Hepatocyte (in vitro differentiated cells): ENCODE measurements around the gene SPRED2. TPM values are rescaled to one million over a fixed set of nuclear protein-coding genes. Genes with fewer than 3 reads are reported as not detected.

Experiments used
- DNase-seq: peaks from one replicate; pipeline ENCODE4 v3.0.0-alpha.2; 2016; ENCODE audit warnings: low spot score
- H2AFZ ChIP-seq: fragments of 200-600 bp; sonication (generic); 2 replicates; pipeline ENCODE4 v1.6.0; 2016; ENCODE audit warnings: antibody characterized with exemption, mild to moderate bottlenecking
- H3K27ac ChIP-seq: fragments of 200-600 bp; sonication (generic); 2 replicates; pipeline ENCODE4 v1.5.1; 2016; ENCODE audit warnings: mild to moderate bottlenecking
- H3K27me3 ChIP-seq: fragments of 200-600 bp; sonication (generic); 2 replicates; pipeline ENCODE4 v1.6.1; 2016
- H3K36me3 ChIP-seq: fragments of 200-600 bp; sonication (generic); replicated peaks from 2 replicates; pipeline ENCODE4 v1.5.1; 2016; ENCODE audit warnings: low read depth; ENCODE audit not compliant: insufficient read depth
- H3K4me1 ChIP-seq: fragments of 200-600 bp; sonication (generic); 2 replicates; pipeline ENCODE4 v1.5.1; 2016; ENCODE audit warnings: mild to moderate bottlenecking, moderate library complexity; ENCODE audit not compliant: insufficient read depth
- H3K4me2 ChIP-seq: fragments of 200-600 bp; sonication (generic); 2 replicates; pipeline ENCODE4 v1.6.0; 2016
- H3K4me3 ChIP-seq: fragments of 200-600 bp; sonication (generic); 2 replicates; pipeline ENCODE4 v1.5.1; 2016; ENCODE audit warnings: mild to moderate bottlenecking
- H3K79me2 ChIP-seq: fragments of 200-600 bp; sonication (generic); 2 replicates; pipeline ENCODE4 v1.6.0; 2017; ENCODE audit warnings: mild to moderate bottlenecking
- H3K9me2 ChIP-seq: fragments of 200-600 bp; sonication (generic); replicated peaks from 2 replicates; pipeline ENCODE4 v1.6.0; 2017; ENCODE audit warnings: mild to moderate bottlenecking; ENCODE audit not compliant: insufficient read depth
- H3K9me3 ChIP-seq: fragments of 200-600 bp; sonication (generic); 2 replicates; pipeline ENCODE4 v1.5.1; 2016; ENCODE audit warnings: low read depth, mild to moderate bottlenecking
- H4K20me1 ChIP-seq: fragments of 200-600 bp; sonication (generic); 2 replicates; pipeline ENCODE4 v1.6.0; 2016; ENCODE audit warnings: mild to moderate bottlenecking; ENCODE audit not compliant: insufficient read depth, poor library complexity, severe bottlenecking
- CTCF ChIP-seq: fragments of 200-600 bp; sonication (generic); IDR thresholded peaks from 2 replicates; pipeline ENCODE4 v1.5.1; 2016; ENCODE audit warnings: antibody characterized with exemption, mild to moderate bottlenecking; ENCODE audit not compliant: poor library complexity
- EZH2 ChIP-seq: fragments of 200-600 bp; sonication (generic); IDR thresholded peaks from 2 replicates; pipeline ENCODE4 v1.6.1; 2016; ENCODE audit warnings: antibody characterized with exemption, mild to moderate bottlenecking, borderline replicate concordance
- EZH2phosphoT487 ChIP-seq: fragments of 200-600 bp; sonication (generic); IDR thresholded peaks from one replicate; pipeline ENCODE4 v1.6.1; 2018; ENCODE audit warnings: antibody characterized with exemption, mild to moderate bottlenecking, low read depth, moderate library complexity; ENCODE audit not compliant: unreplicated experiment, severe bottlenecking
- WGBS: methylation state at CpG from one replicate; pipeline ENCODE4 v1.1.6; 2016; ENCODE audit warnings: low lambda C conversion rate; ENCODE audit errors: missing lambda C conversion rate; 5-methylcytosine and 5-hydroxymethylcytosine counted together
- polyA plus RNA-seq: library from polyadenylated mRNA; unstranded; fragments of >200 nt; fragmentation: Nextera tagmentation; extraction: Ambion mirVana; gene quantifications from 2 replicates; pipeline ENCODE4 v1.2.1, GENCODE V29; 2016
- total RNA-seq: library from RNA; depleted of rRNA; stranded (reverse); fragments of >200 nt; gene quantifications from 2 replicates; pipeline ENCODE4 v1.2.3, GENCODE V29; 2014

Gene SPRED2
- total and polyA plus RNA-seq, 2 experiments from 2014 or later = 12.7 to 14.1 TPM

DNA sequence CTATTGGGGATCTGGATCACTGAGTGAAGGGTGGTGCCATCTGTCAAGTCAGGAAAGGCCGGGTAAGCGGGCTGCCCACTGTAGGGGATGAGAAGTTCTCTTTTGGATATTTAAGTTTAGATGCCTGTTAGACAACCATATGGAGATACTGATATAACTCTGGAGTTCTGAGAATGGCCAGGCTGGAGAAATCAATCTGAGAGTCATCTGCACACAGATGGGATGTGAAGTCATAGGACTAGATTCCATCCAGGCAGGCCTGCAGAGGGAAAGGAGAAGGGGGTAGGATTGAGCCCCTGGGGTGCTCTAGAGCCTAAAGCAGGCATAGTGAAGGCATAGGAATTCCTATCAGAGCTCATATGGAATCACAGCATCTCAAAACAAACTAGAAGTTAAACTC, 30.1 kb downstream of the SPRED2 start:
- peaks cover 16% of the 10 kb centered on the region for H4K20me1 ChIP-seq

DNA sequence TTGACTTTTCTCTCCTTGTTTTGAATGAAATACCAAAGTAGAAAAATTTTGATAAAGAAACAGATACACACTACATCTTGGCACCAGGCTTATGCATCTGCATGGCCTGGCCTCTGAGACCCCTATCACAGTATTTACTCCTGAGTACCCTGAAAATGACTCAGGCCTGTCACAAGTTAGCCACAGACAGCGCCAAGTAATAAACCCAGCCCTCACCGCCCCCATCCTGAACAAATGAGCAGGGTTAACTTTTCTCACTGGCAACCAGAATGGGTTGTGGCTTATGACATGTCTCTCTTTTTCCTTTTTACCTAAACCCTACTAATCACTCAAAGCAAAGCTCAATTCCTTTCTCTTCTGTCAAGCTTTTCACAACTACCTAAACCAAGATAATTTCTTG, 35.3 kb downstream of the SPRED2 start:
- H3K27ac ChIP-seq = peak overlapping the region; percentile 49
- H3K9me2 ChIP-seq = no peaks in the 10 kb centered on the region
- H3K4me3 ChIP-seq = no peak overlapping the region
- no peaks in the 10 kb centered on the region for H3K36me3 ChIP-seq
- no peak overlapping the region for H2AFZ ChIP-seq
- H4K20me1 ChIP-seq = no peaks in the 10 kb centered on the region
- 69% methylated on average over 2 of the region's 2 CpGs for WGBS
- no peaks in the 10 kb centered on the region for H3K27me3 ChIP-seq
- no peak for DNase-seq
- no peak for TF ChIP-seq EZH2
- TF ChIP-seq EZH2phosphoT487 = no peak
- TF ChIP-seq CTCF = no peak
- peaks cover 5% of the 10 kb centered on the region for H3K4me1 ChIP-seq
- H3K9me3 ChIP-seq = no peaks in the 10 kb centered on the region
- H3K4me2 ChIP-seq = peak overlapping the region; percentile 59
- H3K79me2 ChIP-seq = peaks cover 90% of the 10 kb centered on the region

More for the DNA sequence above, 30.1 kb downstream of the SPRED2 start:
- no peaks in the 10 kb centered on the region for H3K9me2 ChIP-seq
- H3K4me3 ChIP-seq = no peak overlapping the region
- DNase-seq = no peak
- WGBS = 94% methylated on average over 2 of the region's 2 CpGs
- TF ChIP-seq EZH2 = no peak
- H2AFZ ChIP-seq = no peak overlapping the region
- no peaks in the 10 kb centered on the region for H3K36me3 ChIP-seq
- H3K79me2 ChIP-seq = peaks cover 92% of the 10 kb centered on the region
- no peaks in the 10 kb centered on the region for H3K4me1 ChIP-seq
- H3K27me3 ChIP-seq = no peaks in the 10 kb centered on the region
- no peak overlapping the region for H3K27ac ChIP-seq
- H3K4me2 ChIP-seq = no peak overlapping the region
- no peaks in the 10 kb centered on the region for H3K9me3 ChIP-seq

GRCh38 chr2:65396348-65397026, 35.9 kb downstream of the SPRED2 start:
- no peaks in the 10 kb centered on the region for H3K36me3 ChIP-seq
- WGBS = 60% methylated on average over 7 of the region's 7 CpGs
- peak overlapping the region; percentile 59 for H3K4me2 ChIP-seq
- H4K20me1 ChIP-seq = no peaks in the 10 kb centered on the region
- peak overlapping the region; percentile 49 for H3K27ac ChIP-seq
- no peaks in the 10 kb centered on the region for H3K9me2 ChIP-seq
- H3K9me3 ChIP-seq = no peaks in the 10 kb centered on the region
- H2AFZ ChIP-seq = no peak overlapping the region
- no peaks in the 10 kb centered on the region for H3K27me3 ChIP-seq
- peaks cover 5% of the 10 kb centered on the region for H3K4me1 ChIP-seq
- no peak for DNase-seq
- H3K79me2 ChIP-seq = peaks cover 90% of the 10 kb centered on the region
- TF ChIP-seq EZH2phosphoT487 (no peak), EZH2 (no peak), CTCF (no peak)
- no peak overlapping the region for H3K4me3 ChIP-seq

GRCh38 chr2:65395621-65396347, 36.6 kb downstream of the SPRED2 start:
- peak overlapping the region; percentile 59 for H3K4me2 ChIP-seq
- no peaks in the 10 kb centered on the region for H3K27me3 ChIP-seq
- H4K20me1 ChIP-seq = no peaks in the 10 kb centered on the region
- H3K9me3 ChIP-seq = no peaks in the 10 kb centered on the region
- H3K27ac ChIP-seq = peak overlapping the region; percentile 49
- peaks cover 5% of the 10 kb centered on the region for H3K4me1 ChIP-seq
- 90% methylated on average over 5 of the region's 5 CpGs for WGBS
- peaks cover 90% of the 10 kb centered on the region for H3K79me2 ChIP-seq
- no peak overlapping the region for H3K4me3 ChIP-seq
- H3K36me3 ChIP-seq = no peaks in the 10 kb centered on the region
- no peak for DNase-seq
- no peak overlapping the region for H2AFZ ChIP-seq
- TF ChIP-seq EZH2phosphoT487 = no peak
- TF ChIP-seq CTCF = no peak
- no peak for TF ChIP-seq EZH2
- H3K9me2 ChIP-seq = no peaks in the 10 kb centered on the region
